GM18502 (cell line): ENCODE data around the gene SPATA12.

ENCODE experiments used
- ATAC-seq: cut with Tn5 transposase; IDR thresholded peaks from one replicate; pipeline ENCODE4 v1.9.1; 2021; ENCODE audit warnings: mild to moderate bottlenecking; ENCODE audit not compliant: unreplicated experiment, poor library complexity

The SPATA12 gene

GRCh38 chr3:57109437-57110199 is 49.2 kb downstream of the SPATA12 start:
- ATAC-seq: no peak

GRCh38 chr3:57110214-57110613 is 49.8 kb downstream of the SPATA12 start:
- no peak for ATAC-seq

GRCh38 chr3:57110798-57111197 is 50.3 kb downstream of the SPATA12 start:
- no peak for ATAC-seq

GRCh38 chr3:57112206-57112605 is 51.7 kb downstream of the SPATA12 start:
- no peak for ATAC-seq

- ATAC-seq: no peak
Measured at GRCh38 chr3:57116501-57116900, 56.0 kb downstream of the SPATA12 start.

- no peak for ATAC-seq
Measured at GRCh38 chr3:57118254-57118653, 57.8 kb downstream of the SPATA12 start.

- no peak for ATAC-seq
Measured at GRCh38 chr3:57120040-57120439, 59.6 kb downstream of the SPATA12 start.

- no peak for ATAC-seq
Measured at GRCh38 chr3:57120451-57121174, 60.1 kb downstream of the SPATA12 start.
